GM20000 (cell line): ENCODE data around the gene TJP2.

ENCODE experiments used
- DNase-seq: peaks from one replicate; pipeline ENCODE4 v3.0.0; 2012; ENCODE audit warnings: low spot score
- TF ChIP-seq, protein P1 (sequence below): IDR thresholded peaks from 2 replicates; pipeline ENCODE4 v1.5.1; 2012; ENCODE audit warnings: mild to moderate bottlenecking, control low read depth; ENCODE audit errors: extremely low read depth, missing control alignments

TJP2 gene

DNA sequence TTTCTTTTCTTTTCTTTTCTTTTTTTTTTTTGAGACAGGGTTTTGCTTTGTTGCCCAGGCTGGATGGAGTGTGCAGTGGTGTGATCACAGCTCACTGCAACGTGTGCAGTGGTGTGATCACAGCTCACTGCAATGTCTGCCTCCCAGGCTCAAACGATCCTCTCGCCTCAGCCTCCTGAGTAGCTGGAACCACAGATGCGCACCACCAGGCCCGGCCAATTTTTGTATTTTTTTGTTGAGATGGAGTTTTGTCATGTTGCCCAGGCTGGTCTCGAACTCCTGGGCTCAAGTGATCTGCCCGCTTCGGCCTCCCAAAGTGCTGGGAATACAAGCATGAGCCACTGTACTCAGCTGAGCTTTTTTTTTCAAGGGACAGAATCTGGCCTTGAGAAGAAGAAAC is 36.8 kb upstream of the TJP2 start:
- no peak for DNase-seq
- TF ChIP-seq, protein P1, sequence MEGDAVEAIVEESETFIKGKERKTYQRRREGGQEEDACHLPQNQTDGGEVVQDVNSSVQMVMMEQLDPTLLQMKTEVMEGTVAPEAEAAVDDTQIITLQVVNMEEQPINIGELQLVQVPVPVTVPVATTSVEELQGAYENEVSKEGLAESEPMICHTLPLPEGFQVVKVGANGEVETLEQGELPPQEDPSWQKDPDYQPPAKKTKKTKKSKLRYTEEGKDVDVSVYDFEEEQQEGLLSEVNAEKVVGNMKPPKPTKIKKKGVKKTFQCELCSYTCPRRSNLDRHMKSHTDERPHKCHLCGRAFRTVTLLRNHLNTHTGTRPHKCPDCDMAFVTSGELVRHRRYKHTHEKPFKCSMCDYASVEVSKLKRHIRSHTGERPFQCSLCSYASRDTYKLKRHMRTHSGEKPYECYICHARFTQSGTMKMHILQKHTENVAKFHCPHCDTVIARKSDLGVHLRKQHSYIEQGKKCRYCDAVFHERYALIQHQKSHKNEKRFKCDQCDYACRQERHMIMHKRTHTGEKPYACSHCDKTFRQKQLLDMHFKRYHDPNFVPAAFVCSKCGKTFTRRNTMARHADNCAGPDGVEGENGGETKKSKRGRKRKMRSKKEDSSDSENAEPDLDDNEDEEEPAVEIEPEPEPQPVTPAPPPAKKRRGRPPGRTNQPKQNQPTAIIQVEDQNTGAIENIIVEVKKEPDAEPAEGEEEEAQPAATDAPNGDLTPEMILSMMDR = no peak

DNA sequence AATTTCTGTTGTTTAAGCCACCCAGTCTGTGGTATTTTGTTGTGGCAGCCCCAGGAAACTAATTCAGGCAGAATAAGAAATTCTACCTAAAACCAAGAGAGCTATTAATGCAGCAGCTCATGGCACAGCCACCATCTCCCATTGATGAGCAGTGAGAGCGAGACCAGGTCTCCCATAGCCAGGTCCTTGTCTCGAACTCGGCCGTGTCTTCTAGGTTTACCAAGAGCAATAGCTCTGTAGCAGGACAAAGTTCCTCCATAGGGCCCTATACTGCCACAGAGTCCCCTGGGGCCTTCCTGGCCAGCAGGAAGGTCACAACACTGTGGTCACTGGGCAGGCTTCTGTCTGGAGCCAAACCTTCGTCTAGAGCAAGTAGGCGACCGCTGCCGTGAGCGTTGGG is 34.5 kb upstream of the TJP2 start:
- TF ChIP-seq, protein P1 = no peak
- DNase-seq = no peak

DNA sequence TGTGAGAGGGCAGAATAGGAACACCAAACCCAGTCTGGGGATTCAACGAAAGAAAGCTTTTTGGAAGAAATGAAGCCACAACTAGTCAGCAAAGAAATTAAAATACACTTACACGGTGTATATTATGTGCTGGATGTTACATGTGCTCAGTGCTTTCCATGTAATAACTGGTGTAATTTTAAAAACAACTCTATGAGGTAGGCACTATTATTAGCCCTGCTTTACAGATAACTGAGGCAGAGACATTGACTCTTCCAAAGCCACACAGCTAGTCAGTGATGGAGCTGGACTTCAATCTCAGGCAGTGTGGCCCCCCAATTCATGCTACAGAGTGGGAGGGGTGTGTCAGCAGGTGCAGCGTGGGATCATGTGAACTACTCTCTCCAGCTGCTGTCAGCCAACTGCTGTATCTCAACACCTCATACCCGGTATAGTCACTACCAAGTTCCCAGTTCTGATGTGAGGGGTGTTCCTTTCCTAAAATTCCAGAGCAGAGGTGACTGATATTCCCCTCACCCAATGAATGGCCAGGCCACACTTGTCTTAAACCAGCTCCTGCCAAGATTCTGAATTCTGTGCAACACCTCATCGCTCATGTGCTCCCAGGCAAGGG is 33.8 kb upstream of the TJP2 start:
- DNase-seq = no peak
- TF ChIP-seq, protein P1 = no peak

DNA sequence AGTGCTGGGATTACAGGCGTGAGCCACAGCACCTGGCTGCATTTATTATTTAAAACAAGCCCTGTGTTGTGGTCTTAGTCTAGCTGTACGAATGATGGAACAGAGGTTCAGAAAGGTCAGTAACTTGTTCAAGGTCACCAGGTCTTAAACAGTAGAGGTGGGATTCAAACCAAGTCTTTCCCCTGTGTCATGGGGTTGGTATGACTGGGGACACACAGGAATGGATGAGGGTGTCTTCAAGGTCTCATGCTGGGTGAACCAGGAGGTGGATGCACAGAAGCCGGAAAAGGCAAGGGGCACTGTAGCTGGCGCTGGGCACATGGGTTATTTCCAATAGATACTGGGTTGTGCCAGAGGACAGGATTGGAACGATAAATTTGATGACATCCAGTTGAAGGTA is 32.2 kb upstream of the TJP2 start:
- no peak for DNase-seq
- TF ChIP-seq, protein P1 = no peak

DNA sequence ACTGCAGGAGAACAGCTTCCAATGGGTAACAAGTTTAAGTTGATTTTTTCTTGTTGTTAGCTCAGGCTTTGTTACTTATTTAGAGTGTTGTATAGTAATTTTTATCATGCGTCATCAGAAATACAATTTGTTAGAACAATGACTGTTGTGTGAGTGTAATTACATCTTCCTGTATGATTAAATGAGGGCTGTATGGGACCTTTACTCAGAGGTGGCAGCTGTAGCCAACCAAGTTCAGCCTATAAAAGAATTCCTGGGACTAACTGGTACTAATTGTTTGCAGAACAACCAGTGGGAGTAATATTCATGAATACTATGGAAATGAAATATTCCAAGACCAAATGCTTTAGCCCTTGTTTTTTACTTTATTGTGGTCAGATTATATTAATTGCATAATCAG is 30.8 kb upstream of the TJP2 start:
- no peak for DNase-seq
- TF ChIP-seq, protein P1 = no peak

DNA sequence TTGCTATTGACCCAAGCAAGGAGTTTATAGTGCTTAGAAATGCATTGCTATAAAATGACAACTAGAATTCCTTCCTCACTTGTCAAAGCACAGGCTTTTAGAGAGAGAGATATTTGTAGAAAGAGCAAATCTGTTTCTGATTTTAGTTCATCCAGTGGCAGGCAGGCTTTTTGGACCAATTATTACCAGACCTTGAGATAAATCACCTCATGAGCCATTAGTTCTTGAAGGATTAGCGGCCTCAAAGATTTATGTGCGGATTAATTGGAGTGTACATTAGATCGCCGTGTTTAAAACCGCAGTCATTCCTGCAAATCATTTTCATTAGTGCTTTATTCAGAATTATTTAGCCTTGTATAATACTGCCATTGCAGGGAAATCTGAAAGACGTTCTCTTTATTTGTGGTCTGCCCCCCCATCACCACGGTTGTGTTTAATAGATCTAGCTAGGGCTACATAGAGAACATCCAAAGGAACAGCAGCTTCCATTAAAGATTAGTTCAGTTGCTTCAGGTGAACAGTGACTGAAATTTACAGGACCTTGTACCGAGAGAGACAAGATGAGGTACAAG is 28.8 kb upstream of the TJP2 start:
- no peak for DNase-seq
- TF ChIP-seq, protein P1 = no peak

DNA sequence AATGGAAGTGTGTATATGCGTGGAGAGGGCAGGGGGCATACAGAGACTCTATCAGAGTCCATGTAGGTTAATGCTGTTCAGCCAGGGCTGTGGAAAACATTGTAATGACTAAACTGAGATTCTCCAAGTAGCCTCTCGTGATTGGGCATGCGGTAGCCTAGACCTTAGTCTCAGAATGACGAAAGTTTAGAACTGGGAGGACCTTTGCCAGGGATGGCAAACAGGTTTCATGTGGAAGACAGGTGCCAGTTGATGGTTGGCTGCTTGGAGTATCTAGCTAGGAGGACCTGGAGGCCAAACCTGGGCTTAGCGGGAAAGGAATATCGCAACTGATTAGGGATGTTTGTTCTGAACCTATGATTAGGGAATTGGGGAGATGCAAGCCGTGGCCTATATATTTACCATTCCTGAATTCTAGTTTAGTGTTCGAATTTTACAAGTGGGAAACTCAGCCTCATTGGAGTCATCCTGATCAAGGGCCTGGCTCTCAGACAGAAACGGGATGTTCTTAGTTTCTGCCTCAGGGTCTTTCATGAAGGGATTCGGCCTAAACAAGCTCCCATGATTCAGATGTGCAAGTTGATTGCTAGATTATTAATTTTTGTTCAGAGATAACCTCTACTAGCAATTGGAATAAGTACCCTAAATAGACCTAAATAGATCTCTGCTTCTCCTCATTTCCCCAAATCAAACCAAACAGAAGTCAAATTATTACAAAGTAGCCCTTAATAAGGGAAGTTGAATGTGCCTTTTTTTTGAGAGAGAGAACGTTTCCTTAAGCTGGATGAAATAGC is 26.8 kb upstream of the TJP2 start:
- TF ChIP-seq, protein P1 = no peak
- no peak for DNase-seq
